ENCODE results near the gene PIK3CA.

GRCh38 chr3:179196098-179196497 lies 47.9 kb downstream of the PIK3CA start:
- TF ChIP-seq, protein P1, sequence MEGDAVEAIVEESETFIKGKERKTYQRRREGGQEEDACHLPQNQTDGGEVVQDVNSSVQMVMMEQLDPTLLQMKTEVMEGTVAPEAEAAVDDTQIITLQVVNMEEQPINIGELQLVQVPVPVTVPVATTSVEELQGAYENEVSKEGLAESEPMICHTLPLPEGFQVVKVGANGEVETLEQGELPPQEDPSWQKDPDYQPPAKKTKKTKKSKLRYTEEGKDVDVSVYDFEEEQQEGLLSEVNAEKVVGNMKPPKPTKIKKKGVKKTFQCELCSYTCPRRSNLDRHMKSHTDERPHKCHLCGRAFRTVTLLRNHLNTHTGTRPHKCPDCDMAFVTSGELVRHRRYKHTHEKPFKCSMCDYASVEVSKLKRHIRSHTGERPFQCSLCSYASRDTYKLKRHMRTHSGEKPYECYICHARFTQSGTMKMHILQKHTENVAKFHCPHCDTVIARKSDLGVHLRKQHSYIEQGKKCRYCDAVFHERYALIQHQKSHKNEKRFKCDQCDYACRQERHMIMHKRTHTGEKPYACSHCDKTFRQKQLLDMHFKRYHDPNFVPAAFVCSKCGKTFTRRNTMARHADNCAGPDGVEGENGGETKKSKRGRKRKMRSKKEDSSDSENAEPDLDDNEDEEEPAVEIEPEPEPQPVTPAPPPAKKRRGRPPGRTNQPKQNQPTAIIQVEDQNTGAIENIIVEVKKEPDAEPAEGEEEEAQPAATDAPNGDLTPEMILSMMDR (conservative IDR thresholded peaks at IDR 0.05; ENCODE audit: low read depth in 2 of 2) = no peak
- TF ChIP-seq EZH2 (IDR thresholded peaks at IDR 0.05; ENCODE audit: low read depth, unreplicated experiment) (no peak), EZH2phosphoT487 (IDR thresholded peaks at IDR 0.05; ENCODE audit: unreplicated experiment) (no peak), POLR2AphosphoS5 (IDR thresholded peaks at IDR 0.05; ENCODE audit: low read depth) (no peak), ZNF114 (CRISPR knock-in tag; IDR thresholded peaks at IDR 0.05) (no peak), CREB1 (CRISPR knock-in tag; IDR thresholded peaks at IDR 0.05; ENCODE audit: low read depth) (no peak), ETS1 (IDR thresholded peaks at IDR 0.05) (no peak)
- TF ChIP-seq, protein P2, sequence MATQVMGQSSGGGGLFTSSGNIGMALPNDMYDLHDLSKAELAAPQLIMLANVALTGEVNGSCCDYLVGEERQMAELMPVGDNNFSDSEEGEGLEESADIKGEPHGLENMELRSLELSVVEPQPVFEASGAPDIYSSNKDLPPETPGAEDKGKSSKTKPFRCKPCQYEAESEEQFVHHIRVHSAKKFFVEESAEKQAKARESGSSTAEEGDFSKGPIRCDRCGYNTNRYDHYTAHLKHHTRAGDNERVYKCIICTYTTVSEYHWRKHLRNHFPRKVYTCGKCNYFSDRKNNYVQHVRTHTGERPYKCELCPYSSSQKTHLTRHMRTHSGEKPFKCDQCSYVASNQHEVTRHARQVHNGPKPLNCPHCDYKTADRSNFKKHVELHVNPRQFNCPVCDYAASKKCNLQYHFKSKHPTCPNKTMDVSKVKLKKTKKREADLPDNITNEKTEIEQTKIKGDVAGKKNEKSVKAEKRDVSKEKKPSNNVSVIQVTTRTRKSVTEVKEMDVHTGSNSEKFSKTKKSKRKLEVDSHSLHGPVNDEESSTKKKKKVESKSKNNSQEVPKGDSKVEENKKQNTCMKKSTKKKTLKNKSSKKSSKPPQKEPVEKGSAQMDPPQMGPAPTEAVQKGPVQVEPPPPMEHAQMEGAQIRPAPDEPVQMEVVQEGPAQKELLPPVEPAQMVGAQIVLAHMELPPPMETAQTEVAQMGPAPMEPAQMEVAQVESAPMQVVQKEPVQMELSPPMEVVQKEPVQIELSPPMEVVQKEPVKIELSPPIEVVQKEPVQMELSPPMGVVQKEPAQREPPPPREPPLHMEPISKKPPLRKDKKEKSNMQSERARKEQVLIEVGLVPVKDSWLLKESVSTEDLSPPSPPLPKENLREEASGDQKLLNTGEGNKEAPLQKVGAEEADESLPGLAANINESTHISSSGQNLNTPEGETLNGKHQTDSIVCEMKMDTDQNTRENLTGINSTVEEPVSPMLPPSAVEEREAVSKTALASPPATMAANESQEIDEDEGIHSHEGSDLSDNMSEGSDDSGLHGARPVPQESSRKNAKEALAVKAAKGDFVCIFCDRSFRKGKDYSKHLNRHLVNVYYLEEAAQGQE (IDR thresholded peaks at IDR 0.05; ENCODE audit: unreplicated experiment) = no peak
